CD4-positive, alpha-beta memory T cell (primary cell): ENCODE measurements around the gene HCAR2. TPM values are rescaled to one million over a fixed set of nuclear protein-coding genes. Genes with fewer than 3 reads are reported as not detected.
"Not testable (repeated sequence)": the region's sequence is repeated elsewhere in the genome, so short reads cannot be mapped to it uniquely, and the experiment has no call there.

Experiments
- CTCF ChIA-PET: fragments of 350-600 bp; sonication (Branson Sonifier 250); formaldehyde crosslinking; loops from one replicate; lab custom pipeline; 2021; ENCODE audit warnings: inconsistent platforms; ENCODE audit not compliant: partially characterized antibody; lab: Charles Lee
- POLR2A ChIA-PET: fragments of 350-600 bp; sonication (Branson Sonifier 250); formaldehyde crosslinking; loops from one replicate; lab custom pipeline; 2021; ENCODE audit not compliant: partially characterized antibody; lab: Charles Lee
- DNase-seq, 5 donors: peaks; one replicate each; pipeline versions ENCODE4 v3.0.0 to v3.0.0-alpha.2; 2020 to 2022; ENCODE audit warnings: mixed read lengths in 1 of 5
- H3K27ac ChIP-seq: one replicate; pipeline ENCODE4 v1.7.0; 2013; ENCODE audit warnings: low read depth, low read length
- H3K27me3 ChIP-seq: 2 replicates; pipeline ENCODE4 v1.7.0; 2013; ENCODE audit warnings: mild to moderate bottlenecking, low read length, moderate library complexity; ENCODE audit not compliant: insufficient read depth
- H3K36me3 ChIP-seq: 2 replicates; pipeline ENCODE4 v1.7.0; 2013; ENCODE audit warnings: mild to moderate bottlenecking, low read length, moderate library complexity; ENCODE audit not compliant: insufficient read depth
- H3K4me1 ChIP-seq: 2 replicates; pipeline ENCODE4 v1.7.0; 2013; ENCODE audit warnings: mild to moderate bottlenecking, low read length, moderate library complexity; ENCODE audit not compliant: insufficient read depth
- H3K4me3 ChIP-seq, 2 donors: one replicate each; pipeline ENCODE4 v1.7.0; 2013; ENCODE audit warnings: low read length in 2 of 2, mild to moderate bottlenecking in 1 of 2
- H3K9me3 ChIP-seq, 2 donors: one replicate each; pipeline ENCODE4 v1.7.0; 2013; ENCODE audit warnings: low read length in 2 of 2, control low read depth in 1 of 2; ENCODE audit not compliant: control insufficient read depth in 1 of 2
- H3K27ac Mint-ChIP-seq, 7 donors: one replicate each; pipeline ENCODE4 v1.8.0; 2020 to 2021; ENCODE audit warnings: mixed read lengths in 7 of 7, mild to moderate bottlenecking in 6 of 7, inconsistent platforms in 3 of 7, moderate library complexity in 3 of 7
- H3K27me3 Mint-ChIP-seq, 2 donors: one replicate each; pipeline ENCODE4 v1.8.0; 2020 to 2021; ENCODE audit warnings: mixed read lengths in 2 of 2
- H3K36me3 Mint-ChIP-seq, 2 donors: one replicate each; pipeline ENCODE4 v1.8.0; 2020 to 2021; ENCODE audit warnings: mixed read lengths in 2 of 2, inconsistent platforms in 1 of 2, mild to moderate bottlenecking in 1 of 2
- H3K4me1 Mint-ChIP-seq, 4 donors: one replicate each; pipeline ENCODE4 v1.8.0; 2020 to 2021; ENCODE audit warnings: mixed read lengths in 4 of 4, mild to moderate bottlenecking in 1 of 4
- H3K4me3 Mint-ChIP-seq, 8 donors: one replicate each; pipeline ENCODE4 v1.8.0; 2020 to 2021; ENCODE audit warnings: mixed read lengths in 8 of 8, mild to moderate bottlenecking in 7 of 8, moderate library complexity in 6 of 8, inconsistent platforms in 3 of 8
- H3K9me3 Mint-ChIP-seq, 8 donors: one replicate each; pipeline ENCODE4 v1.8.0; 2020 to 2021; ENCODE audit warnings: mixed read lengths in 8 of 8, mild to moderate bottlenecking in 5 of 8, inconsistent platforms in 3 of 8, moderate library complexity in 1 of 8
- intact Hi-C: fragments of 100-400 bp; cut with micrococcal nuclease; formaldehyde crosslinking; loops from one replicate; pipeline ENCODE4 v1.15.1; 2023
- polyA plus RNA-seq, 2 donors: library from polyadenylated mRNA; unstranded; fragments of 300-500 nt; fragmentation: Illumina TruSeq; gene quantifications; one replicate each; pipeline ENCODE4 v1.2.3, GENCODE V29; 2021
- total RNA-seq, 2 experiments: library from RNA; stranded (reverse); gene quantifications; one replicate each; pipeline ENCODE4 v1.2.3, GENCODE V29; 2021

HCAR2 gene
- total and polyA plus RNA-seq, 4 experiments from 2014 or later = not detected

DNA sequence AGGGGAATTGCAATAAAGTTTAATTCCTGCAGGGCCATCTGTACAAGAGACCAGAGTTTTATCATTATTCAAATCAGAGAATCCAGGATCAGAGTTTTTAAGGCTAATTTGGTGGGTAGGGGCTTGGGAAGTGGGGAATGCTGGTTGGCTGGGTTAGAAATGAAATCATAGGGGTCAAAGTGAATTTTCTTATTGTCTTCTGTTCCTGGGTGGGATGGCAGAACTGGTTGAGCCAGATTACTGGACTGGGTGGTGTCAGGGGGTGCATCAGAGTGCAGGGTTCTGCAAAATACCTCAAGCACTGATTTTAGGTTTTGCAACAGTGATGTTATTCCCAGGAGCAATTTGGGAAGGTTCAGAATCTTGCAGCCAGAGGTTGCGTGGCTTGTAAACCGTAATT, 6.2 kb downstream of the HCAR2 start:
- H3K4me1 ChIP-seq, H3K27ac ChIP-seq, H3K27ac Mint-ChIP-seq, intact Hi-C loops, H3K4me1 Mint-ChIP-seq, CTCF ChIA-PET, H3K9me3 Mint-ChIP-seq, H3K36me3 ChIP-seq, POLR2A ChIA-PET, H3K36me3 Mint-ChIP-seq, H3K4me3 ChIP-seq, H3K27me3 Mint-ChIP-seq, H3K4me3 Mint-ChIP-seq, H3K9me3 ChIP-seq, H3K27me3 ChIP-seq, DNase-seq: not testable (repeated sequence)

DNA sequence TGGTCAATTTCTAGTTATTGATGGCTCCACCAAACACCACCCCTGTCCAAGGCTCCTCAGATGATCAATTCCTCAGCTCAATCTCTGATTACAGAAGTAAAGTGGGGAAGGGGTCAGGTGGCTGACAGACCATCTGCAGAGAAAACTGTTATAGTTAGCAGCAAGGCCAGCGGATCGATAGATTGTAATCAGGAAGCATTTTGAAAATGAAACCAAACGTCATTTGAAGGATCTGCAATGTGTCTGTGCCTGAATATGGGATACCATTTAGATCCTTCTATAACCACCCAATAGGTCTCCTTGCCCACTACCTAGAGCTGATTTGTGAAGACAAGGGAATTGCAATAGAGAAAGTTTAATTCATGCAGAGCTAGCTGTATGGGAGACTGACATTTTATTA, 11.6 kb downstream of the HCAR2 start:
- Histone ChIP-seq H3K4me3 (no peak overlapping the region), H3K36me3 (no peaks in the 10 kb centered on the region), H3K4me1 (no peaks in the 10 kb centered on the region), H3K9me3 (no peaks in the 10 kb centered on the region), H3K27me3 (no peaks in the 10 kb centered on the region), H3K27ac (no peak overlapping the region)
- Mint-ChIP-seq H3K9me3 (no peaks in the 10 kb centered on the region), H3K4me1 (peaks cover 0 to 4% (median 4%) of the 10 kb centered on the region in 4 donors), H3K4me3 (peak overlapping the region in 6 of 8 donors; percentile 8 to 67 (median 36)), H3K36me3 (no peaks in the 10 kb centered on the region), H3K27ac (peak overlapping the region in 1 of 7 donors; percentile 51), H3K27me3 (peaks cover 0 to 1% of the 10 kb centered on the region in 2 donors)
- ChIA-PET POLR2A (no interaction called here), CTCF (interaction anchor here (0.6 kb wide), 1 partner anchor 109 kb away, joined by 3 read pairs; no protein-coding TSS in a partner anchor)
- no peak for DNase-seq
- intact Hi-C loops = no loop called here

GRCh38 chr12:122688291-122688690, 14.9 kb downstream of the HCAR2 start:
- H3K4me1 ChIP-seq = no peaks in the 10 kb centered on the region

DNA sequence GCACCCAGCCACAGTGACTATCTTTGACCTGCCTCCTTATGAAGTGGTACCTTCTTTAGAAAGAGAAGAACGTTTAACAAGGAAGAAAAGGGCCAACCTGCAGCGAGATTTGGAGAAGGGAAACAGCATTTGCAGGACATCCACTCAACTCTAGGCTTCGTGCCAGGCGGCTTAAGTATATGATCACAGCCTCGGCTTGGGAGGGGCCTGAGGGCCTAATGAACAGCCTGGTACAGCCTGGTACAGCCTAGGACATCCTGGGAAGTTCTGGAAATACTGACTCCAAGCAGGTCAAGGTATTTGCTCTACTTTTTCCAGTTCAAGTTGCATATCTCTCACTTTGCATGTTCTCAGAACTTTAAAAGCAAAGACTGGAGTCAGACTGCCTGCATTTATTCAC, 16.1 kb downstream of the HCAR2 start:
- CTCF ChIA-PET = no interaction called here
- Mint-ChIP-seq H3K27me3 (peaks cover 1% of the 10 kb centered on the region in 2 donors), H3K36me3 (no peaks in the 10 kb centered on the region), H3K4me3 (no peak overlapping the region), H3K4me1 (peaks cover 0 to 5% (median 4%) of the 10 kb centered on the region in 4 donors), H3K27ac (no peak overlapping the region), H3K9me3 (no peaks in the 10 kb centered on the region)
- POLR2A ChIA-PET = no interaction called here
- no peaks in the 10 kb centered on the region for H3K4me1 ChIP-seq
- no peak overlapping the region for H3K4me3 ChIP-seq
- H3K9me3 ChIP-seq = no peaks in the 10 kb centered on the region
- no peaks in the 10 kb centered on the region for H3K36me3 ChIP-seq
- H3K27ac ChIP-seq = no peak overlapping the region
- intact Hi-C loops = no loop called here
- H3K27me3 ChIP-seq = no peaks in the 10 kb centered on the region
- no peak for DNase-seq

More at GRCh38 chr12:122688291-122688690, 14.9 kb downstream of the HCAR2 start:
- Histone ChIP-seq H3K36me3 (no peaks in the 10 kb centered on the region), H3K27ac (no peak overlapping the region), H3K9me3 (no peaks in the 10 kb centered on the region), H3K27me3 (no peaks in the 10 kb centered on the region), H3K4me3 (no peak overlapping the region)
- intact Hi-C loops = no loop called here
- peaks cover 0 to 5% (median 4%) of the 10 kb centered on the region in 4 donors for H3K4me1 Mint-ChIP-seq
- peaks cover 0 to 1% of the 10 kb centered on the region in 2 donors for H3K27me3 Mint-ChIP-seq
- no peaks in the 10 kb centered on the region for H3K36me3 Mint-ChIP-seq
- no peak for DNase-seq
- H3K4me3 Mint-ChIP-seq = no peak overlapping the region
- ChIA-PET POLR2A (no interaction called here), CTCF (no interaction called here)
- H3K27ac Mint-ChIP-seq = no peak overlapping the region
- H3K9me3 Mint-ChIP-seq = no peaks in the 10 kb centered on the region

GRCh38 chr12:122686538-122686937, 16.6 kb downstream of the HCAR2 start:
- Histone ChIP-seq H3K9me3 (no peaks in the 10 kb centered on the region), H3K4me3 (no peak overlapping the region), H3K4me1 (no peaks in the 10 kb centered on the region), H3K36me3 (no peaks in the 10 kb centered on the region), H3K27me3 (no peaks in the 10 kb centered on the region), H3K27ac (no peak overlapping the region)
- Mint-ChIP-seq H3K36me3 (no peaks in the 10 kb centered on the region), H3K27me3 (peaks cover 1% of the 10 kb centered on the region in 2 donors), H3K4me3 (no peak overlapping the region), H3K9me3 (no peaks in the 10 kb centered on the region), H3K27ac (peak overlapping the region in 1 of 7 donors; percentile 57), H3K4me1 (peaks cover 0 to 3% (median 2%) of the 10 kb centered on the region in 4 donors)
- DNase-seq = no peak
- intact Hi-C loops = no loop called here
- CTCF ChIA-PET = interaction anchor here (0.6 kb wide), 1 partner anchor 18 kb away, joined by 5 read pairs; no protein-coding TSS in a partner anchor
- POLR2A ChIA-PET = interaction anchor here (0.6 kb wide), 1 partner anchor 293 kb away, joined by 3 read pairs; no protein-coding TSS in a partner anchor

DNA sequence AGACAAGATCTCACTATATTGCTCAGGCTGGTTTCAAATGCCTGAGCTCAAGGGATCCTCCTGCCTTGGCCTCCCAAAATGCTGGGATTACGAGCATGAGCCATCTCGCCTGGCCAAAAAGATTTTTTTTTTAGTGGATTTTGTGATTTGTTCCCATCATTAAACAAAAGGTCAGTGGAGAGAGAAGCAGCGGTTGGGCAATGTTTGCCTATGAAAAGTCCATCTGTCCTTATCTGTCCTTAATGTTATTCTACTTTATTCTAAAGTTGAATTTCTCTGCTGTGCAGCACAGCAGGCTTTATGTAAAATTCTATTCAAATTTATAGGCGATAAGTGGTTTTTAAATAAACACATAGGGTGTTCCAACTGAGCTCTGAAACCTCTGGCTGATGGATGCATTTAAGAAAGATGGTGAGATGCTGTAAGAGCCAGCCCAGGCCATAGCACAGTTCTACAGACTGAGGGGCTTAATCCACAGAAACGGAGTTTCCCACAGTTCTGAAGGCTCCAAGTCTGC, 18.8 kb downstream of the HCAR2 start:
- Mint-ChIP-seq H3K4me1 (peaks cover 0 to 2% (median 0%) of the 10 kb centered on the region in 4 donors), H3K9me3 (no peaks in the 10 kb centered on the region), H3K4me3 (no peak overlapping the region), H3K36me3 (no peaks in the 10 kb centered on the region), H3K27ac (no peak overlapping the region), H3K27me3 (peaks cover 0 to 1% of the 10 kb centered on the region in 2 donors)
- ChIA-PET CTCF (no interaction called here), POLR2A (no interaction called here)
- intact Hi-C loops = no loop called here
- Histone ChIP-seq H3K27me3 (no peaks in the 10 kb centered on the region), H3K9me3 (no peaks in the 10 kb centered on the region), H3K27ac (no peak overlapping the region), H3K4me3 (no peak overlapping the region), H3K4me1 (no peaks in the 10 kb centered on the region), H3K36me3 (no peaks in the 10 kb centered on the region)
- DNase-seq = no peak

GRCh38 chr12:122681814-122682213, 21.3 kb downstream of the HCAR2 start:
- no peaks in the 10 kb centered on the region for H3K36me3 ChIP-seq
- Mint-ChIP-seq H3K4me1 (peaks cover 0 to 2% (median 0%) of the 10 kb centered on the region in 4 donors), H3K4me3 (no peak overlapping the region), H3K27ac (no peak overlapping the region), H3K27me3 (peaks cover 1 to 3% of the 10 kb centered on the region in 2 donors), H3K9me3 (no peaks in the 10 kb centered on the region), H3K36me3 (no peaks in the 10 kb centered on the region)
- ChIA-PET CTCF (no interaction called here), POLR2A (no interaction called here)
- no peak overlapping the region for H3K27ac ChIP-seq
- intact Hi-C loops = no loop called here
- no peak overlapping the region for H3K4me3 ChIP-seq
- H3K4me1 ChIP-seq = no peaks in the 10 kb centered on the region
- H3K9me3 ChIP-seq = no peaks in the 10 kb centered on the region
- DNase-seq = no peak
- H3K27me3 ChIP-seq = no peaks in the 10 kb centered on the region
